ENCODE data around the gene RTN4R.
"Not testable (repeated sequence)": the region's sequence is repeated elsewhere in the genome, so short reads cannot be mapped to it uniquely, and the experiment has no call there.

Gene RTN4R

GRCh38 chr22:20305894-20306645, 38.0 kb upstream of the RTN4R start:
- DNase-seq: no peak

DNA sequence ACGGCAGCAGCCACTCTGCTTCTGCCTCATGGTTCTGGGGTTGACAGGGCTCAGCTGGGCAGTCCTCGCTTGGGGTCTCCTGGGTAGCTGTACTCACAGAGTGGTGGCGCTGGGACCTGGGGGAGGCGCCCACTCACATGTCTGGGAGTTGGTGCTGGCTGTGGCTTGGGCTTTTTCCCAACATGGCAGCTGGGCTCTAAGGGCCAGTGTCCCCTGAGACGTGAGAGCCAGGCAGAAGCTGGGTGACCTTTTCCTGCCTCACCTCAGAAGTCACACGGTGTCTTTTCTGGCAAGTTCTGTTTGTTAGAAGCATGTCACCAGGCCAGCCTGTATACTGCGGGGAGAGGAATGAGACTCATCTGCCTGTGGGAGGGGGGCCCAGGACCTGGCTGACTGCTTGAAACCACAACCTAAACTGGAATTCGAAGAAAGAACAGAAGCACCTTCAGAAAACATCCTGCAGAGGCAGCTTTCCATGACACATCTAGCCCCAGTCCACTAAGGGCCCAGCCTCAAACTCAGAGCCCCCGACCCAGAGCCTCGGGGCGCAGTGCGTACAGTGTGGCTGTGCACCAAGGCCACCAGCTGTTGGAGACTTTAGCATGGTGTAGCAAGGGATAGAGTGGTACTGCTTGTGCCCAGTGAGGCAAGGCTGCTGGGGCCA, 37.2 kb upstream of the RTN4R start:
- DNase-seq: not testable (repeated sequence)

- no peak for DNase-seq
Measured at GRCh38 chr22:20304646-20305045, 36.5 kb upstream of the RTN4R start.

DNA sequence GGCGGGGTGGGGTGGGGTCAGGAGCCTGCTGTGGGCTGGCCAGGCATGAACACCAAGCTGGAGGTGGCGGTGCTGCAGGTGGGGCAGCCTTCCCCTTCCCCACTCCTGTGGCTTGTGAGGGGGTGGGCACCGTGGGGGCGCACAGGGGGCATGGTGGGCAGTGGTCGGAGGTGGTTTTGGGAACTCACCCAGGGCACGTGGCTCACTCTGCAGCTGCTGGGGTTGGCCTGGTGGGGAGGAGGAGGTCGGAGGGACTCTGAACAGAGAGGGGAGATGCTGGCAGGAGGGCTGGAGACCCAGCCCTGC, 35.1 kb upstream of the RTN4R start:
- not testable (repeated sequence) for DNase-seq

- DNase-seq: no peak
Measured at GRCh38 chr22:20302438-20303228, 34.5 kb upstream of the RTN4R start.

DNA sequence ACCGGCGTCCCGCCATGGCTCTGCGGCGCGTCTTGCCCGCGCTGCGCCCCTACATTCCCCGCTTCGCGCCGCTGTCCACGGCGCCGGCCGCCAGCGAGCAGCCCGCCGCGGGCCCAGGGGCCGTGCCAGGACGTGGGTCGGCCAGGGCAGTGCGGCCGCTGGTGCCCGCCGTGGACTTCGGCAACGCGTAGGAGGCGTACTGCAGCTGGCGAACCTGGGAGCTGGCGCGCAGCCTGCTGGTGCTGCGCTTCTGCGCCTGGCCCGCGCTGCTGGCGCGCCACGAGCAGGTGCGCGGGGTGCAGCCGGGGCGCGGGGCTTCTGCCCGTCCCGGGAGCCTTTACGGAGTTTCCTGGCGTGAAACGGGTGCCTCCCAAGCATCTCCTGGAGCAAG, 31.6 kb upstream of the RTN4R start:
- no peak for DNase-seq

DNA sequence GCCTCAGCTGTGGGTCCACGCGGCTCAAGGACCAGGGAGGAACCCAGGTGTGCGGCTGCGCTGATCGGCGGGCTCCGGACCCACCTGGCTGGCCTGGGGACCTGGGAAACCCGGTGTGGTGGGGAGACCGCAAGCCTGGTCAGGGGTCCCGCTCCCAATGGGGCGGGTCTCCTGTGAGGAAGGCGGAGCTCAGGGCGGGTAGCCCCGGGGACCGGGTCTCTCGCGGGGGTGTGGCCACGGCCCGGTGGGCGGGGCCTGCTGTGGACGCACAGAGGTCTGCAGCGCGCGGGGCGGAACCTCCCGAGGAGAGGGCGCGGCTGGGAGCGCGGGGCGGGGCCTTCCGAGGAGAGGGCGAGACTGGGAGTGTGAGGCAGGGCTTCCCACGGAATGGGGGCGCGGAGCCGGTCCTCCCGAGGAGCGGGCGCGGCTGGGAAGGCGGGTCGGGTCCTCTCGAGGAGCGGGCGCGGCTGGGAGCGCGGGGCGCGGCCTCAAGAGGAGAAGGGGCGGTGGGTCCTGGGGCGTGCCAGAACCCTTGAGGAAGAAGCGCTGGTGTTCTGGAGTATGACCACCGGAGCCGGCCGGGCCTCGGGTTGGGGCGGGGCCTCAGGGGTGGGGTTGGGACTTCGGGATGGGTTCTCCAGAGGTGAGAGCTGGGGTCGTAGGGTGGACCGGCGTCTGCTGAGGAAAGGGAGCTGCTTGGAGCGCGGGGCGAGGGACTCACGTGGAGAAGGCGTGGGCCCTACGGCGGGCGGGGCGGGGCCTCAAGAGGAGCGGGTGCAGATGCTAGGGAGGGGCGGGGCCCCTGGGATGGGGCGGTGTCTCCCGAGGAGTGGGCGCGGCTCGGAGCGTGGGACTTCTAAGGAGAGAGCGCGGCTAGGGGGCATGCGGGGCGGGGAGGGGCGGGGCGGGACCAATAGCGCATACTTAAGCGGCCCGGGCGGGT, 31.0 kb upstream of the RTN4R start:
- peak; percentile 49 for DNase-seq

GRCh38 chr22:20298110-20298802, 30.1 kb upstream of the RTN4R start:
- no peak for DNase-seq

DNA sequence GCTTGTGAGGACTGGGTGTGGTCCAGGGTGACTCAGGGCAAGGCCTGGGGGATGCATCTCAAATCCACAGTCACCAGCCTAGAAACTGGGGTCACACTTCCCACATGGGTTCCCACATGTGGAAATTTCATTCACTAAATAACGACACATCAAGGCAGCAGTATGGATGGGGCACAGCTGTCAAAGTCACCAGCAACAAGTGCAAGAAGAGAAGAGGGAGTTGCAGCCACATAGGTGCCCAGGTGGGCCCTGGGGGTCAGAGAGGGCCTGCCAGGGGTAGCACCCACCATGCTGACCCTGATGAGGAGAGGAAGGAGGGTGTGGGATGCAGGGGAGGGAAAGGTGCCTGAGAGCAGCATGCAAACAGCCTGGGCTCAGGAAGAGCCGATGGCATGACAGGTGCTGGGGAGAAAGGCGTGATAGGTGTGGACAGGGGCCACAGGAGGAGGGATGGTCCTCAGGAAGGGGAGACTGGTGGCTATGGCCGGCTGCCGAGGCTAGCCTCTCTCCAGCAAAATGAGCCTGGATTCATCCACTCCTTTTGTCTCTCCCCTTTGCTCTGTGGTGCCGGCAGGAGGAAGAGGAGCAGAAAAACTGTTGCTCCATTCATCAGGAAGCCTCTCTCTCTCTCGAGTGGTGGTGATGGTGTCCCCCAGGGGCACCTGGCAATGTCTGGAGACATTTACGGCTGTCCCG, 29.4 kb upstream of the RTN4R start:
- no peak for DNase-seq

- DNase-seq: peak; percentile 13
Measured at GRCh38 chr22:20296598-20296997, 28.5 kb upstream of the RTN4R start.

DNA sequence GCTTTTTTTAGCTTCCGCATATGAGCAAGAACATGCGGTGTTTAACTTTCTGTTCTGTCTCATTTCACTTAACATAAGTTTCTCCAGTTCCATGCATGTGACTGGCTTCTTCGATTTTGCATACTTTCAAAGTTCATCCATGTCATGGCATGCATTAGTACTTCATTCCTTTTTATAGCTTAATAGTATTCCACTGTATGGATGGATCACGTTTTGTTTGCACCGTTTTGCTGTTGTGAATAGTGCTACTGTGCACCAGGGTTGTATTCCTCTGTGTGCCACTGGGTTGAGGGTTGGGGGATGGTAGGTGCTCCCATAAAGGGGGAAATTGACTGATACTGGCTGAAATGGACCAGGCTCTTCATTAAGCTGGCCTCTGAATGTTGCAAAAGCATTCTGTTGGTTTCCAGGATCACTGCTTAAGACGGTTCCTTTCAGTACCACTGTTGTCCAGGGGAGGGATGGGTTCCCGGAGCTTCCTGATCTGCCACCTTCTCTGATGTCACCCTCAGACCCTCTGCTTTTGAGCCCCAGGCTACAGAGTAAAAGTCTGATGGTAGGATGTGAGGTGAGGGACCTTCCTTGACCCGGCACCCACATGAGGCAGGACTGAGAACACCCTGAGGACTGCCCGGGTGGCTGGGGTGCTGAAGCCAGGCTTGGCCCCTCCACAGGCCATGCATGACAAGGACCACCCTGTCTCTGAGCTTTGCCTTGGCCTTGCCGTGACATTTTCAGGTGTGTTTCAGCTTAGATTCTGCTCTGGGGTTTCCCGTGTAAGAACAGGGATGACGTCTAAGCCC, 27.3 kb upstream of the RTN4R start:
- no peak for DNase-seq

DNA sequence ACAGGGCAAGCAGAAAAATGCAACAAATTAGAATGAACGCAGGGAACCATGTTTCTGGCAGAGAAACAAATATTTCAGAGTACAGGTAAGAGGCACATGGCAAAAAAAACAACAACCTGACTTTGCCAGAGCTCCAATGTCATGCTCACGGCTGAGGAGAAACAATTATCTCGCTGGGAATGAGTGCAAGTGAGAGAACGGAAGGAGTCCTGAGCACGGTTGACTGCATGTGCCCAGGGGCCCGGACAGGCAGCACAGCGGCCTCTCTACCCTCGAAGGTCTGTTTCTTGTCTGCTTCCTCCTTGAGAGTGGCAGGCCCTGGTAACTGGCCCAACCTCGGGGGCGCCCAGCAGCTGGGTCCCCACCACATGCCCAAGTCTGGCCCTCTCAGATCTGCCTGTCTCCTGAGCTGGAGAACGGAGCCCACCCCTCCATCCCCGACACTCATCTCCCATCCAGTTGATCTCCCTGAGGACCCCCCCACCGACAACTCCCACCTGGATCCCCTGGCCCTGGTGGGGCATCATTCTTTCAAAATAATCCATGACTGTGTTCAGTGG, 24.6 kb upstream of the RTN4R start:
- no peak for DNase-seq

DNA sequence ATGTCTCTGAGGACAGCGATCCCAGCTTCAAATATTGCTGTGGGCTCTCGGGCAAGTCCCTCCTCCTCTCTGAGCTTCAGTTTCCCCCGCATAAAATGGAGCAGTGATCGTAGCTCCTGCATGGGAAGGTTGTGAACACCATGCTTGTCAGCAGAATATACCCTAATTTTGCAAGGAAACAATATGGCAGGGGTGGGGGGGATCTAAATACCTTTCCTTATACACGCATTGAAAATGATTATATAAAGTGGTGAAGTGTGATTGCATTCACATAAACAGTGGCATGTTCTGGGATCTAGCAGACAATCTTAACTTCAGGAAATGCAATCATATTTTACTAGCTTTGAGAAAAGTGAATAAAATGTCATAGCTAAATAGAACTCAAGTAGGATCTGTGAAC, 24.0 kb upstream of the RTN4R start:
- no peak for DNase-seq

DNA sequence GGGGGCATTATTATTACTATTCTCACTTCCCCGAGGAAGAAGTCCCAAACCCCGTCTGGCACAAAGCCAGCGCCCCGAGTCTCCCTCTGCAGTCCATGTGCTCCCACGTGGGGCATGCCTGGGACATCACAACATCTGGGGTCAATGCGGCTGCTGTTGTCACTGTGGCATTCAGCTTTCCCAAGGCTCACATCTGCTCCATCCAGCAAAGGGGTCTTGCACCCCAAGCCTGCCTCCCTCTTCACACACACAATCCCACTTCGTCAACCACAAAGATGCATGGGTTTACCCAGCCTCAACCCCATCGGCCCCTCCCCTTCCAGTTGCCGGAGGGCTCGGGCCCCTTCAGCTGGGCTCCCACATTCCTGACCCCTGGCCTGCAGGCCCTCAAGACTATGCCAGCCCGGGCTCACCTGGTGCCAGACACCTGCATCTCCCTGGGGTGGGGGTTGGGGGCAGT, 23.5 kb upstream of the RTN4R start:
- DNase-seq: no peak

GRCh38 chr22:20291249-20291586, 23.1 kb upstream of the RTN4R start:
- DNase-seq: no peak

- DNase-seq: no peak
Measured at GRCh38 chr22:20290578-20291248, 22.6 kb upstream of the RTN4R start.

- DNase-seq: no peak
Measured at GRCh38 chr22:20290045-20290392, 21.9 kb upstream of the RTN4R start.

DNA sequence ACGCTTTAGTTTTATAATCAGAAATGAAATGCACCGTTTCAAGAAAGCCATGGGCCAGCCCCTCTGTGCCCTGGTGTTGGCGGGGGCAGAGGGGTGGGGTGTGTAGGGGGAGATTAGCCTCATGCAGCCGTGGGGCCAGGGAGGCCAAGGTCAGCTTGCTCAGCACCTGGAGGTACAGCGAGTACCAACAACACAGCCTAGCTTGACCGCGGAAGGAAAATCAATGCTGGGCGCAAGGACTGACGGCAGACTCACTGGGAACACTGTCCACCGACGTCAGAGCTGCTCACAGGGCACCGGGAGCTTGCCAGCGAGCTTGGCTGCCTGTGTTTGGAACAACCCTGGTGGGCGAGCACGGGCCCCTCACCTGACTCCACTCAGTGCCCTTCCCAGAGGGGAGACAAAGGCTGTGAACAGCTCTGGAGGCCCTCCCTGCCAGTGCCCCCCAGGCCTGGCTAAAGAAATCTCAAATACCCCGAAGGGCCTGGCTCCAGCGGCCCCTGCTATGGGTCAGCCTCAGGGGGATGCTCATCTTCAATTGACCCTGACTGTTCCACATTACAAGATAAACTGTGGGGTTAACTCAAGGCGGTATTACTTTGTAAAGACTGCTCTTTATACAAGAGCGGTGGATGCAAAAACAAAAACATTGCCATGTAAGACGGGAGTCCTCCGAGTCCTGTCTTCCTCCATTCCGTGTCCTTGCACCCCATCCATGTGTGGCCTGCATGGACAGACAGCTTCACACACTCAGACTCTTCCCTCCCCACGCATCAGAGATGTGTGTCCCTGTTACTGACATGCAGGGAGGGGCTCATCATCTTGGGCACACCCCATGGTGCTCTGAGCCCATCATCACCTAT, 21.3 kb upstream of the RTN4R start:
- not testable (repeated sequence) for DNase-seq

Measured in fibroblast of skin of abdomen (primary cell).